ENCODE measurements around the gene ACAP1.
"Not testable (repeated sequence)": the region's sequence is repeated elsewhere in the genome, so short reads cannot be mapped to it uniquely, and the experiment has no call there.

Gene ACAP1

DNA sequence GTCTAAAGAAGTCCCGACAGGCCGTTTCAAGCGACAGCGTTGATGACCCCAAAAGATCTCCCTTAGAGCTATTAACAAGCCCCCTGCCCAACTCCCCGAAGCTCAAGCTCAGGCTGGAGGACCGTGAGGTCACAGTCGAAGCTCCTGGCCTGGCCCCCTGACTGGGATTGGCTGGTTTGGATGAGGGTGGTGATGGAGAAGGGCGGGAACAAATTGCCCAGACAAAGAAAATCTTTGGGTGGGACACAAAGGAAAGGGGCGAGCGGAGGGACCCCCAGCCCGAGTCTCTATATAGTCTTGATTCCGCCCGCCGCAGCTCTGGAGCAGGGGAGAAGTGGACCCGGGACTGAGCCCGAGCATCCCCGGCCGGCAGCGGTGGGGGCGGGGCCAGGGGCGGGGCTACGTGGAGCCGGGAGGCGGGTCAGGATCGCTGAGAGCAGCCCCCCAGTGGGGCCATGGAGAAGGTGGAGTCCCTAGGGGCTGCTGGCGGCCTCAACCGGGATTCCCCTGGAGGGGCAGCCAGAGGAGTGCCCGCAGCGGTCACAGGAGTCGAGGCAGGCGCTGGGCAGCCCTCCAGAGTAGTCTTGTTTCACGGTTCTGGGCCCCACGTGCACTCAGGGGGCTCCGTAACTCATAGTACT lies 6.2 kb upstream of the ACAP1 start:
- ChIA-PET CTCF (interaction anchor here (0.7 to 3.5 kb wide), 8 partner anchors 12 to 230 kb away, joined by 3 to 30 read pairs (median 6); partner anchors contain the start of genes SLC2A4 and TMEM95), POLR2A (interaction anchor here (0.6 to 2.3 kb wide), 14 partner anchors 10 to 154 kb away, joined by 3 to 20 read pairs (median 5); partner anchors contain the start of genes GPS2, POLR2A and TMEM256)
- TF ChIP-seq, protein P1, sequence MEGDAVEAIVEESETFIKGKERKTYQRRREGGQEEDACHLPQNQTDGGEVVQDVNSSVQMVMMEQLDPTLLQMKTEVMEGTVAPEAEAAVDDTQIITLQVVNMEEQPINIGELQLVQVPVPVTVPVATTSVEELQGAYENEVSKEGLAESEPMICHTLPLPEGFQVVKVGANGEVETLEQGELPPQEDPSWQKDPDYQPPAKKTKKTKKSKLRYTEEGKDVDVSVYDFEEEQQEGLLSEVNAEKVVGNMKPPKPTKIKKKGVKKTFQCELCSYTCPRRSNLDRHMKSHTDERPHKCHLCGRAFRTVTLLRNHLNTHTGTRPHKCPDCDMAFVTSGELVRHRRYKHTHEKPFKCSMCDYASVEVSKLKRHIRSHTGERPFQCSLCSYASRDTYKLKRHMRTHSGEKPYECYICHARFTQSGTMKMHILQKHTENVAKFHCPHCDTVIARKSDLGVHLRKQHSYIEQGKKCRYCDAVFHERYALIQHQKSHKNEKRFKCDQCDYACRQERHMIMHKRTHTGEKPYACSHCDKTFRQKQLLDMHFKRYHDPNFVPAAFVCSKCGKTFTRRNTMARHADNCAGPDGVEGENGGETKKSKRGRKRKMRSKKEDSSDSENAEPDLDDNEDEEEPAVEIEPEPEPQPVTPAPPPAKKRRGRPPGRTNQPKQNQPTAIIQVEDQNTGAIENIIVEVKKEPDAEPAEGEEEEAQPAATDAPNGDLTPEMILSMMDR (IDR thresholded peaks at IDR 0.05; ENCODE audit: insufficient read depth, low read length, missing control alignments), result no peak
- peak overlapping the region; percentile 96 for H3K4me3 ChIP-seq (ENCODE audit: low read depth, low read length)
- DNase-seq (ENCODE audit: low read depth, low spot score), result no peak

DNA sequence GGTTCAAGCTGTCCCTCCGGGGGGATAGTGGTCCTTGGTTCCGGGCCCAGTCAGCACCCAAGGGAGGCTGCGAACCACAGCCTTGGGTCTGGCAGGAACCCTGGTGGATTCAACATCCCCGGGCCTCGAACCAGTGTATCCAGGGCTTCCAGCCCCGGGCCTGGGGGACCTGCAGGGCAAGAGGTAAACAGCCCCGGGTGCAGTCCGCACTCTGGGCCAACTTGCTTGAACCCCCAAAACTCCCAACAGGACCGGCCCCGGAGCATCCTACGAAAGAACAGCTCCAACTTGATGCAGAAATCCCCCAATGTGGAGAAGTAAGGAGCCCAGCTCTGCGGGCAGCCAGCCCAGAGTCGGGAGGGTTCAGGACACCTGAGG lies 5.7 kb upstream of the ACAP1 start:
- no peak for DNase-seq (ENCODE audit: low read depth, low spot score)
- ChIA-PET CTCF (interaction anchor here (1.7 to 3.5 kb wide), 5 partner anchors 12 to 230 kb away, joined by 5 to 30 read pairs (median 10); partner anchors contain the start of gene SLC2A4), POLR2A (interaction anchor here (1.5 to 2.3 kb wide), 4 partner anchors 13 to 153 kb away, joined by 5 to 20 read pairs (median 8); partner anchors contain the start of genes POLR2A and TMEM256)
- TF ChIP-seq, protein P1 (IDR thresholded peaks at IDR 0.05; ENCODE audit: insufficient read depth, low read length, missing control alignments), result no peak
- peak overlapping the region; percentile 96 for H3K4me3 ChIP-seq (ENCODE audit: low read depth, low read length)

DNA sequence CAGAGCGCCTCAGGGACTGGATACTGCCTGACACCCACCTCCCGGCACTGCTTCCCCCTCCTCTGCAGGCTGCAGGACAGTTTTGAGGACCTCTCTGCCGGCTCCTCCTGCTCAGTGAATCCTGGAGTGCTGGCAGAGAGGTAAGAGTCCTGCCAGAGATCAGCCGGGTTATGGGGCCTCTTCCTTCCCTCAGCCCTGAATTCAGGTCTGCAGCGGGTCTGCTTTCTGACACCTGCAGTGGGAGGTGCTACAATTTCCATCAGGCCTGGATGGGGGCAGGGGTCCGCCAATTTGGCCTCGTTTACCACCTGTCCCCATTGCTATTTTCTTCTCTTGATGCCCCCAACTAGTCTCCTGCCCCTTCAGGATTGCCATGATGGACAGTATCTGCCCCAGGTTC lies 4.2 kb upstream of the ACAP1 start:
- DNase-seq (ENCODE audit: low read depth, low spot score), result no peak
- TF ChIP-seq, protein P1 (IDR thresholded peaks at IDR 0.05; ENCODE audit: insufficient read depth, low read length, missing control alignments), result no peak
- POLR2A ChIA-PET, result no interaction called here
- CTCF ChIA-PET, result interaction anchor here (3.5 kb wide), 1 partner anchor 13 kb away, joined by 30 read pairs; no protein-coding TSS in a partner anchor
- no peak overlapping the region for H3K4me3 ChIP-seq (ENCODE audit: low read depth, low read length)

DNA sequence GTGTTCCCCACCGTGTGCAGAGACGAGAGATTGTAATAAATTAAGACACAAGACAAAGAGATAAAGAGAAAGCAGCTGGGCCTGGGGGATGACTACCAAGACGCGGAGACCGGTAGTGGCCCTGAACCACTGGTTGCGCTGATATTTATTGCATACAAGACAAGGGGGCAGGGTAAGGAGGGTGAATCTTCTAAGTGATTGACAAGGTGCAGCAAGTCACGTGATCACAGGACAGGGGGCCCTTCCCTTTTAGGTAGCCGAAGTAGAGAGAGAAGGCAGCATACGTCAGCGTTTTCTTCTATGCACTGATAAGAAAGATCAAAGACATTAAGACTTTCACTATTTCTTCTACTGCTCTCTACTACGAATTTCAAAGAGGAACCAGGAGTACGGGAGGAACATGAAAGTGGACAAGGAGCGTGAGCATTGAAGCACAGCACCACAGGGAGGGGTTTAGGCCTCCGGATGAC lies 3.7 kb upstream of the ACAP1 start:
- CTCF ChIA-PET; H3K4me3 ChIP-seq (ENCODE audit: low read depth, low read length); DNase-seq (ENCODE audit: low read depth, low spot score); POLR2A ChIA-PET: not testable (repeated sequence)

DNA sequence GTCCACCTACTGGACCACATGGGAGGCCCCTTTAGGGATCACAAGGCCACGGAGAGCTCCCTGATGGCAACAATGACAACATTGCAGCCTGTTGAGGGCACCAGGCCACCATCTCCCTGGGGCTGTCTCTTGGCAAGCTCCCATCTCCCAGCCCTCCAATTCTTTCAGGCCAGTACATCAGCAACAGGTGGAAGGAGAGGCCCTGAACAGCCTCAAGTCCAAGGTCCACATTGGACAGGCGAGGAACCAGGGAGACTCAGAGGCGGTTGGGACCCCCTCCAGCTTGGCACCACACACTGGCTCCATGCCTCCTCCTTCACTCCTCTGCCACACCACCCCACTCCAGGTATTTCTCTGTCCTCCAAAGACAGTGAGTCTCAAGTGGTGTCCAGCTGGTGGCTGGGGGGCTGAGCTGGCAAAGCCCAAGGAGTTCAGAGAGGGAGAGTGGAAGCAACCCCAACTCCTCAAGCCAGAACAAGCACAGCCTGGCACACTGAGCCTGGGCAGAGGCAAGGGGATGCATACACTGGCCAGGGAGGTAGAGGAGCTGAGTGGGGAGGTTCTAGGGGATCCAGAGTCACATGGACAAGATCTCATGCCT lies 1.3 kb upstream of the ACAP1 start:
- ChIA-PET CTCF (interaction anchor here (1.5 to 4.3 kb wide), 3 partner anchors 9 to 15 kb away, joined by 3 to 34 read pairs (median 18); no protein-coding TSS in a partner anchor), POLR2A (no interaction called here)
- DNase-seq (ENCODE audit: low read depth, low spot score), result no peak
- TF ChIP-seq, protein P1 (IDR thresholded peaks at IDR 0.05; ENCODE audit: insufficient read depth, low read length, missing control alignments), result no peak
- H3K4me3 ChIP-seq (ENCODE audit: low read depth, low read length), result no peak overlapping the region

DNA sequence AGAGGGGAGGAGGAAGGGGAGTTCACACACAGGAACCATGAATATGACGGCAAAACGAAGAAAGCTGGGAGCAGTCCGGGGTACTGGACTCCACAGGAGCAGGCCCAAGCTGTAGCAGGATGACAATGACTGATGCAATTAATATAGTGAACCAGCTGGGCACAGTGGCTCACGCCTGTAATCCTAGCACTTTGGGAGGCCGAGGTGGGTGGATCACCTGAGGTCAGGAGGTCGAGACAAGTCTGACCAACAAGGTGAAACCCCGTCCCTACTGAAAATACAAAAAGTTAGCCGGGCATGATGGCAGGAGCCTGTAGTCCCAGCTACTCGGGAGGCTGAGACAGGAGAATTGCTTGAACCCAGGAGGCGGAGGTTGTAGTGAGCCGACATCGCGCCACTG lies 564 bp upstream of the ACAP1 start:
- CTCF ChIA-PET, result interaction anchor here (1.5 to 4.3 kb wide), 5 partner anchors 10 to 39 kb away, joined by 3 to 34 read pairs (median 8); no protein-coding TSS in a partner anchor
- H3K4me3 ChIP-seq (ENCODE audit: low read depth, low read length); DNase-seq (ENCODE audit: low read depth, low spot score); POLR2A ChIA-PET: not testable (repeated sequence)

DNA sequence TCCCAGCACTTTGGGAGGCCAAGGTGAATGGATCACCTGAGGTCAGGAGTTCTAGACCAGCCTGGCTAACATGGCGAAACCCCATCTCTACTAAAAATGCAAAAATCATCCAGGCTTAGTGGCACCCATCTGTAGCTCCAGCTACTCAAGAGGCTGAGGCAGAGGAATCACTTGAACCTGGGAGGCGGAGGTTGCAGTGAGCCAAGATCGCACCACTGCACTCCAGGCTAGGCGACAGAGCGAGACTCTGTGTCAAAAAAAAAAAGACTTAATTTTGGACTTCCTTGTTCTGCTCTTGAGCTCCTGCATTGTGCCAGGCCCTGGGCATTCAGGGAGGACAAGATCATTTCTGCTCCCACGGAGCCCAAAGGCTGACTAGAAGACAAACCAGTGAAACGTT lies 1.3 kb downstream of the ACAP1 start:
- DNase-seq (ENCODE audit: low read depth, low spot score); H3K4me3 ChIP-seq (ENCODE audit: low read depth, low read length); POLR2A ChIA-PET: not testable (repeated sequence)
- CTCF ChIA-PET, result interaction anchor here (1.4 to 4.3 kb wide), 7 partner anchors 8 to 292 kb away, joined by 3 to 34 read pairs (median 6); partner anchors contain the start of gene SLC2A4
